ENCODE measurements around the gene PRM3. TPM values are rescaled to one million over a fixed set of nuclear protein-coding genes. Genes with fewer than 3 reads are reported as not detected.
"Not testable (repeated sequence)": the region's sequence is repeated elsewhere in the genome, so short reads cannot be mapped to it uniquely, and the experiment has no call there.

The PRM3 gene
- total RNA-seq, 1 donor from 2014 or later = not detected

- no peak for ATAC-seq (ENCODE audit: poor library complexity)
Observed at GRCh38 chr16:11307639-11308492, 34.4 kb upstream of the PRM3 start.

GRCh38 chr16:11306997-11307638, 33.7 kb upstream of the PRM3 start:
- ATAC-seq (ENCODE audit: poor library complexity) = no peak

More at GRCh38 chr16:11307639-11308492, 34.4 kb upstream of the PRM3 start:
- intact Hi-C loops (cut with DNase I) = no loop called here
- DNase-seq = no peak

GRCh38 chr16:11306381-11306780, 33.0 kb upstream of the PRM3 start:
- ATAC-seq (ENCODE audit: poor library complexity) = no peak
- intact Hi-C loops (cut with DNase I) = no loop called here
- no peak for DNase-seq

More at GRCh38 chr16:11306997-11307638, 33.7 kb upstream of the PRM3 start:
- intact Hi-C loops (cut with DNase I) = no loop called here
- DNase-seq = no peak

GRCh38 chr16:11303405-11304138, 30.1 kb upstream of the PRM3 start:
- intact Hi-C loops (cut with DNase I) = no loop called here
- ATAC-seq (ENCODE audit: poor library complexity) (no peak), DNase-seq (no peak)

- no peak for DNase-seq
- intact Hi-C loops (cut with DNase I) = no loop called here
Observed at GRCh38 chr16:11302977-11303376, 29.5 kb upstream of the PRM3 start.

GRCh38 chr16:11301645-11302501, 28.4 kb upstream of the PRM3 start:
- intact Hi-C loops (cut with DNase I) = no loop called here
- no peak for ATAC-seq (ENCODE audit: poor library complexity)

More at GRCh38 chr16:11302977-11303376, 29.5 kb upstream of the PRM3 start:
- ATAC-seq (ENCODE audit: poor library complexity) = no peak

GRCh38 chr16:11300560-11300892, 27.1 kb upstream of the PRM3 start:
- intact Hi-C loops (cut with DNase I) = no loop called here
- no peak for DNase-seq
- ATAC-seq (ENCODE audit: poor library complexity) = no peak

More at GRCh38 chr16:11301645-11302501, 28.4 kb upstream of the PRM3 start:
- no peak for DNase-seq

GRCh38 chr16:11299865-11300559, 26.6 kb upstream of the PRM3 start:
- DNase-seq (no peak), ATAC-seq (ENCODE audit: poor library complexity) (no peak)
- intact Hi-C loops (cut with DNase I) = no loop called here

- intact Hi-C loops (cut with DNase I); DNase-seq; ATAC-seq (ENCODE audit: poor library complexity): not testable (repeated sequence)
Observed at GRCh38 chr16:11298950-11299547, 25.6 kb upstream of the PRM3 start.

- intact Hi-C loops (cut with DNase I) = no loop called here
- ATAC-seq (ENCODE audit: poor library complexity) (no peak), DNase-seq (no peak)
Observed at GRCh38 chr16:11298143-11298900, 24.9 kb upstream of the PRM3 start.

GRCh38 chr16:11297492-11298142, 24.2 kb upstream of the PRM3 start:
- intact Hi-C loops (cut with DNase I) = no loop called here
- DNase-seq = peak; percentile 87
- ATAC-seq (ENCODE audit: poor library complexity) = peak; percentile 97

- ATAC-seq (ENCODE audit: poor library complexity) (peak; percentile 80), DNase-seq (no peak)
- intact Hi-C loops (cut with DNase I) = no loop called here
Observed at GRCh38 chr16:11296706-11297491, 23.5 kb upstream of the PRM3 start.

- intact Hi-C loops (cut with DNase I) = no loop called here
- ATAC-seq (ENCODE audit: poor library complexity) (no peak), DNase-seq (no peak)
Observed at GRCh38 chr16:11296351-11296705, 22.9 kb upstream of the PRM3 start.

- intact Hi-C loops (cut with DNase I) = no loop called here
- DNase-seq (no peak), ATAC-seq (ENCODE audit: poor library complexity) (no peak)
Observed at GRCh38 chr16:11295672-11296071, 22.2 kb upstream of the PRM3 start.

- ATAC-seq (ENCODE audit: poor library complexity) (no peak), DNase-seq (no peak)
- intact Hi-C loops (cut with DNase I) = no loop called here
Observed at GRCh38 chr16:11292076-11292748, 18.8 kb upstream of the PRM3 start.

Measured in Right ventricle myocardium superior (tissue), 1 donor.